SH-SY5Y (cell line): ENCODE measurements around the gene CYS1.

Experiments used
- GATA2 ChIP-seq: IDR thresholded peaks from 2 replicates; pipeline ENCODE4 v1.6.1; 2011; ENCODE audit warnings: mild to moderate bottlenecking, low read depth, low read length
- GATA3 ChIP-seq: IDR thresholded peaks from 2 replicates; pipeline ENCODE4 v1.6.1; 2011; ENCODE audit warnings: low read depth, mild to moderate bottlenecking, low read length, moderate library complexity

GRCh38 chr2:10014418-10015190 lies 65.6 kb downstream of the CYS1 start:
- no peak for TF ChIP-seq GATA3
- TF ChIP-seq GATA2: no peak
